HG03342 (cell line): ENCODE data around the gene ATP5MG.
"Not testable (repeated sequence)": the region's sequence is repeated elsewhere in the genome, so short reads cannot be mapped to it uniquely, and the experiment has no call there.

Experiments used
- ATAC-seq: cut with Tn5 transposase; IDR thresholded peaks from one replicate; pipeline ENCODE4 v1.9.1; 2021; ENCODE audit warnings: mild to moderate bottlenecking, moderate library complexity; ENCODE audit not compliant: unreplicated experiment

Gene ATP5MG

GRCh38 chr11:118406599-118407166, 5.3 kb downstream of the ATP5MG start:
- ATAC-seq = no peak

GRCh38 chr11:118410055-118410745, 8.8 kb downstream of the ATP5MG start:
- ATAC-seq = peak; percentile 67

- no peak for ATAC-seq
Observed at GRCh38 chr11:118411530-118411929, 10.1 kb downstream of the ATP5MG start.

- no peak for ATAC-seq
Observed at GRCh38 chr11:118412921-118413320, 11.5 kb downstream of the ATP5MG start.

GRCh38 chr11:118415062-118415738, 13.8 kb downstream of the ATP5MG start:
- no peak for ATAC-seq

- no peak for ATAC-seq
Observed at GRCh38 chr11:118415739-118416068, 14.3 kb downstream of the ATP5MG start.

- not testable (repeated sequence) for ATAC-seq
Observed at GRCh38 chr11:118416900-118417299, 15.5 kb downstream of the ATP5MG start.

- ATAC-seq = no peak
Observed at GRCh38 chr11:118417801-118418200, 16.4 kb downstream of the ATP5MG start.

GRCh38 chr11:118418766-118419165, 17.4 kb downstream of the ATP5MG start:
- ATAC-seq = no peak

GRCh38 chr11:118427707-118428106, 26.3 kb downstream of the ATP5MG start:
- ATAC-seq = no peak

- ATAC-seq = no peak
Observed at GRCh38 chr11:118430956-118431355, 29.6 kb downstream of the ATP5MG start.

- no peak for ATAC-seq
Observed at GRCh38 chr11:118434123-118434552, 32.7 kb downstream of the ATP5MG start.

GRCh38 chr11:118434553-118435289, 33.3 kb downstream of the ATP5MG start:
- ATAC-seq = no peak

GRCh38 chr11:118435290-118435892, 34.0 kb downstream of the ATP5MG start:
- peak; percentile 13 for ATAC-seq

- peak; percentile 45 for ATAC-seq
Observed at GRCh38 chr11:118435893-118436624, 34.7 kb downstream of the ATP5MG start, which contains the start of gene KMT2A. Gene KMT2A, plus strand, starts transcription at chr11:118436492. Its CDS starts 21 bp downstream, at chr11:118436513.

- peak; percentile 9 for ATAC-seq
Observed at GRCh38 chr11:118436639-118437207, 35.3 kb downstream of the ATP5MG start.

GRCh38 chr11:118437208-118438125, 36.1 kb downstream of the ATP5MG start:
- ATAC-seq = no peak

- ATAC-seq = no peak
Observed at GRCh38 chr11:118438314-118438931, 37.0 kb downstream of the ATP5MG start.
